Neural cell (in vitro differentiated cells): ENCODE results near the gene GTPBP1.

Experiments used
- EP300 ChIP-seq: fragments of 450-650 bp; conservative IDR thresholded peaks from 2 replicates; pipeline ENCODE4 v1.6.1; 2014; ENCODE audit warnings: antibody characterized with exemption, mild to moderate bottlenecking, moderate library complexity; ENCODE audit not compliant: poor library complexity, severe bottlenecking
- EZH2 ChIP-seq: fragments of 200-600, 300-800 bp; shearing (Covaris generic), sonication (generic); IDR thresholded peaks from 2 replicates; pipeline ENCODE4 v1.6.1; 2014; ENCODE audit warnings: antibody characterized with exemption, low read length, borderline replicate concordance, mild to moderate bottlenecking; ENCODE audit not compliant: insufficient read depth, poor library complexity, severe bottlenecking
- MXI1 ChIP-seq: fragments of 450-650 bp; conservative IDR thresholded peaks from 2 replicates; pipeline ENCODE4 v1.6.1; 2014; ENCODE audit warnings: antibody characterized with exemption, mild to moderate bottlenecking; ENCODE audit not compliant: poor library complexity, severe bottlenecking
- POLR2AphosphoS5 ChIP-seq: IDR thresholded peaks from 2 replicates; pipeline ENCODE4 v1.6.1; 2012
- RAD21 ChIP-seq: fragments of 450-650 bp; conservative IDR thresholded peaks from 2 replicates; pipeline ENCODE4 v1.6.1; 2014; ENCODE audit warnings: antibody characterized with exemption, mild to moderate bottlenecking, moderate library complexity
- SMC3 ChIP-seq: fragments of 450-650 bp; conservative IDR thresholded peaks from 2 replicates; pipeline ENCODE4 v1.6.1; 2014; ENCODE audit warnings: antibody characterized with exemption, mild to moderate bottlenecking, moderate library complexity; ENCODE audit not compliant: poor library complexity
- TAF1 ChIP-seq: IDR thresholded peaks from 2 replicates; pipeline ENCODE4 v1.6.1; 2012; ENCODE audit warnings: low read depth
- TF ChIP-seq, protein P1 (sequence below): fragments of 450-650 bp; IDR thresholded peaks from 2 replicates; pipeline ENCODE4 v1.5.1; 2014; ENCODE audit warnings: antibody characterized with exemption, mild to moderate bottlenecking, moderate library complexity; ENCODE audit not compliant: poor library complexity, severe bottlenecking
- TF ChIP-seq, protein P2 (sequence below): IDR thresholded peaks from 2 replicates; pipeline ENCODE4 v1.6.1; 2012; ENCODE audit warnings: borderline replicate concordance

DNA sequence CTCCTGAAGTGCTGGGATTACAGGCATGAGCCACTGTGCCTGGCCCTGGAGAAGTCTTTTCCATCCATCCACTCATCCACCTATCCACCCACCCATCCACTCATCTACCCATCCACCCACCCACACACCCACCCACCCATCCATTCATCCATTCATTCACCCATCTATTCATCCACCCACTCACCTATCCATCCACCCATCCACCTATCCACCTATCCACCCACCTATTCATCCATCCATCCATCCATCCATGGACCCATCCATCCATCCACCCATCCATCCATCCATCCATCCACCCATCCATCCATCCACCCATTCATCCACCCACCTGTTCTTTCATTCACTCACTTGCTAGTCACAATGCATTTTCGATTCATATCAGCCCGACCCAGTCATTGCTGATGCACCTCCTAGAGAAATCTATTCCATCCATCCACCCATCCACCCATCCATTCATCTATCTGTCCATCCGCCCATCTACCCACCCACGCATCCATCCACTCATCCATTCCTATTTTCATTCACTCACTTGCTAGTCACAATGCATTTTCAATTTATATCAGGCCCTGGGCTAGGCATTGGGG is 67.7 kb downstream of the GTPBP1 start:
- TF ChIP-seq, protein P1, sequence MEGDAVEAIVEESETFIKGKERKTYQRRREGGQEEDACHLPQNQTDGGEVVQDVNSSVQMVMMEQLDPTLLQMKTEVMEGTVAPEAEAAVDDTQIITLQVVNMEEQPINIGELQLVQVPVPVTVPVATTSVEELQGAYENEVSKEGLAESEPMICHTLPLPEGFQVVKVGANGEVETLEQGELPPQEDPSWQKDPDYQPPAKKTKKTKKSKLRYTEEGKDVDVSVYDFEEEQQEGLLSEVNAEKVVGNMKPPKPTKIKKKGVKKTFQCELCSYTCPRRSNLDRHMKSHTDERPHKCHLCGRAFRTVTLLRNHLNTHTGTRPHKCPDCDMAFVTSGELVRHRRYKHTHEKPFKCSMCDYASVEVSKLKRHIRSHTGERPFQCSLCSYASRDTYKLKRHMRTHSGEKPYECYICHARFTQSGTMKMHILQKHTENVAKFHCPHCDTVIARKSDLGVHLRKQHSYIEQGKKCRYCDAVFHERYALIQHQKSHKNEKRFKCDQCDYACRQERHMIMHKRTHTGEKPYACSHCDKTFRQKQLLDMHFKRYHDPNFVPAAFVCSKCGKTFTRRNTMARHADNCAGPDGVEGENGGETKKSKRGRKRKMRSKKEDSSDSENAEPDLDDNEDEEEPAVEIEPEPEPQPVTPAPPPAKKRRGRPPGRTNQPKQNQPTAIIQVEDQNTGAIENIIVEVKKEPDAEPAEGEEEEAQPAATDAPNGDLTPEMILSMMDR, result no peak
- TF ChIP-seq, protein P2, sequence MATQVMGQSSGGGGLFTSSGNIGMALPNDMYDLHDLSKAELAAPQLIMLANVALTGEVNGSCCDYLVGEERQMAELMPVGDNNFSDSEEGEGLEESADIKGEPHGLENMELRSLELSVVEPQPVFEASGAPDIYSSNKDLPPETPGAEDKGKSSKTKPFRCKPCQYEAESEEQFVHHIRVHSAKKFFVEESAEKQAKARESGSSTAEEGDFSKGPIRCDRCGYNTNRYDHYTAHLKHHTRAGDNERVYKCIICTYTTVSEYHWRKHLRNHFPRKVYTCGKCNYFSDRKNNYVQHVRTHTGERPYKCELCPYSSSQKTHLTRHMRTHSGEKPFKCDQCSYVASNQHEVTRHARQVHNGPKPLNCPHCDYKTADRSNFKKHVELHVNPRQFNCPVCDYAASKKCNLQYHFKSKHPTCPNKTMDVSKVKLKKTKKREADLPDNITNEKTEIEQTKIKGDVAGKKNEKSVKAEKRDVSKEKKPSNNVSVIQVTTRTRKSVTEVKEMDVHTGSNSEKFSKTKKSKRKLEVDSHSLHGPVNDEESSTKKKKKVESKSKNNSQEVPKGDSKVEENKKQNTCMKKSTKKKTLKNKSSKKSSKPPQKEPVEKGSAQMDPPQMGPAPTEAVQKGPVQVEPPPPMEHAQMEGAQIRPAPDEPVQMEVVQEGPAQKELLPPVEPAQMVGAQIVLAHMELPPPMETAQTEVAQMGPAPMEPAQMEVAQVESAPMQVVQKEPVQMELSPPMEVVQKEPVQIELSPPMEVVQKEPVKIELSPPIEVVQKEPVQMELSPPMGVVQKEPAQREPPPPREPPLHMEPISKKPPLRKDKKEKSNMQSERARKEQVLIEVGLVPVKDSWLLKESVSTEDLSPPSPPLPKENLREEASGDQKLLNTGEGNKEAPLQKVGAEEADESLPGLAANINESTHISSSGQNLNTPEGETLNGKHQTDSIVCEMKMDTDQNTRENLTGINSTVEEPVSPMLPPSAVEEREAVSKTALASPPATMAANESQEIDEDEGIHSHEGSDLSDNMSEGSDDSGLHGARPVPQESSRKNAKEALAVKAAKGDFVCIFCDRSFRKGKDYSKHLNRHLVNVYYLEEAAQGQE, result no peak
- TF ChIP-seq RAD21 (no peak), TAF1 (no peak), EP300 (no peak), EZH2 (no peak), POLR2AphosphoS5 (no peak), MXI1 (no peak), SMC3 (no peak)
